GM12872 (cell line): ENCODE data around the gene PCYOX1L.

Source experiments
- CTCF ChIP-seq: IDR thresholded peaks from 3 replicates; pipeline ENCODE4 v1.5.1; 2011; ENCODE audit warnings: low read depth, mild to moderate bottlenecking, low read length, moderate library complexity; ENCODE audit not compliant: insufficient read depth

The PCYOX1L gene

GRCh38 chr5:149411738-149412519 lies 54.1 kb downstream of the PCYOX1L start:
- no peak for TF ChIP-seq CTCF

- no peak for TF ChIP-seq CTCF
Observed at GRCh38 chr5:149412783-149413476, 55.1 kb downstream of the PCYOX1L start.

GRCh38 chr5:149413477-149414210 lies 55.8 kb downstream of the PCYOX1L start:
- TF ChIP-seq CTCF: no peak

GRCh38 chr5:149414405-149415065 lies 56.7 kb downstream of the PCYOX1L start:
- TF ChIP-seq CTCF: no peak

- no peak for TF ChIP-seq CTCF
Observed at GRCh38 chr5:149415066-149415967, 57.5 kb downstream of the PCYOX1L start.

GRCh38 chr5:149416987-149417710 lies 59.3 kb downstream of the PCYOX1L start:
- no peak for TF ChIP-seq CTCF
